Skeletal muscle satellite cell (primary cell): Measurements from ENCODE around the gene FNIP2.

Experiments
- H3K27me3 ChIP-seq: 2 replicates; pipeline ENCODE4 v1.7.0; 2013; ENCODE audit warnings: low read length; ENCODE audit not compliant: control insufficient read depth, insufficient read depth
- H3K36me3 ChIP-seq: 2 replicates; pipeline ENCODE4 v1.7.0; 2013; ENCODE audit warnings: mild to moderate bottlenecking, control low read depth, low read length; ENCODE audit not compliant: insufficient read depth
- H3K4me1 ChIP-seq: 2 replicates; pipeline ENCODE4 v1.7.0; 2013; ENCODE audit warnings: low read length; ENCODE audit not compliant: control insufficient read depth, insufficient read depth
- H3K4me2 ChIP-seq: 2 replicates; pipeline ENCODE4 v1.7.0; 2013; ENCODE audit warnings: mild to moderate bottlenecking, low read length
- H3K4me3 ChIP-seq: 2 replicates; pipeline ENCODE4 v1.7.0; 2013; ENCODE audit warnings: low read length
- H3K9ac ChIP-seq: 2 replicates; pipeline ENCODE4 v1.7.0; 2013; ENCODE audit warnings: mild to moderate bottlenecking, low read depth, low read length, moderate library complexity
- H3K9me3 ChIP-seq: replicated peaks from 2 replicates; pipeline ENCODE4 v1.7.0; 2013; ENCODE audit warnings: mild to moderate bottlenecking, control low read depth, low read length

The FNIP2 gene

GRCh38 chr4:158850800-158851644 is 82.2 kb downstream of the FNIP2 start:
- H3K9me3 ChIP-seq: no peaks in the 10 kb centered on the region
- no peak overlapping the region for H3K4me3 ChIP-seq
- no peaks in the 10 kb centered on the region for H3K27me3 ChIP-seq
- peaks cover 18% of the 10 kb centered on the region for H3K36me3 ChIP-seq
- no peak overlapping the region for H3K4me2 ChIP-seq
- H3K9ac ChIP-seq: no peak overlapping the region
- no peaks in the 10 kb centered on the region for H3K4me1 ChIP-seq

DNA sequence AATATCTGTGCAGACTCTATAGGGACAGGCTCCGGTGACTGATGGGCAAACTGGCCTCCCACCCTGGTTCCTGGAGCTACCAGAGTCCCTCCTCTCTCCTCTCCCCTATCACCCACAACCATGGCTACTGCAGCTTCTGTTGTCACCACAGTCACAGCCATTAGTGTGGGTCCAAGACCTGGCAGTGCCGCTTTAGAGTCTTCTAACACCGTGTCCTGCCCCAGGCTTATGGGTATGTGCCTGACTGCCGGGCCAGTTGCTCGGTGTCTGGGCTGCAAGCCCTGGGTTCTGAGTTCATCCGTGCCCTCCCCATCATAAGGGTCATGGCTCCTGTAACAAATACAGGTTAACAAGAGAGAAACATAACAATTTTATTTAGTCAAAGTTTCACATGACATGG is 85.4 kb downstream of the FNIP2 start:
- H3K9me3 ChIP-seq: no peaks in the 10 kb centered on the region
- peaks cover 5% of the 10 kb centered on the region for H3K36me3 ChIP-seq
- no peak overlapping the region for H3K9ac ChIP-seq
- H3K27me3 ChIP-seq: no peaks in the 10 kb centered on the region
- H3K4me1 ChIP-seq: peaks cover 11% of the 10 kb centered on the region
- no peak overlapping the region for H3K4me3 ChIP-seq
- no peak overlapping the region for H3K4me2 ChIP-seq

DNA sequence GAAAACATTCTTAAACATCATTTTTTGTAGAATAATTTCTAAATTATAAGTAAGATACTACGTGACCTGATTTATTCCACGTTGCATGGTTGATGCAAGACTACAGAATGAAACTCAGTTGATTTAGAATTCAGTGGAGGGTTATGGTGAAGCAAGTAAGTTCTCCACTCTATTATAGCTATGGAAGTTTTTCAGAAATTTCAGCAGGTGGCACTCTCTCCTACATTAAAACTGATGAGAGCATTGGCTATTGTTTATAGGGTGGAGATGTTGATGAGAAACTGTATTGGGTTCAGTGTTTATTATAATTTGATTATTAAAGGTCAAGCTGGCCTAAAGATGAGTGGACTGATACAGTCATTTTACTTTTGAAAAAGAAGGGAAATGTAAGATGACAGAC is 88.0 kb downstream of the FNIP2 start:
- Histone ChIP-seq H3K4me1 (peaks cover 11% of the 10 kb centered on the region), H3K9ac (no peak overlapping the region), H3K9me3 (no peaks in the 10 kb centered on the region), H3K27me3 (no peaks in the 10 kb centered on the region), H3K4me2 (no peak overlapping the region), H3K4me3 (no peak overlapping the region), H3K36me3 (peaks cover 12% of the 10 kb centered on the region)

- Histone ChIP-seq H3K9ac (no peak overlapping the region), H3K36me3 (peaks cover 21% of the 10 kb centered on the region), H3K4me1 (peaks cover 11% of the 10 kb centered on the region), H3K4me2 (no peak overlapping the region), H3K4me3 (no peak overlapping the region), H3K9me3 (no peaks in the 10 kb centered on the region), H3K27me3 (no peaks in the 10 kb centered on the region)
These were observed 89.1 kb downstream of the FNIP2 start for GRCh38 chr4:158857951-158858350.

GRCh38 chr4:158858410-158859199 is 89.8 kb downstream of the FNIP2 start:
- Histone ChIP-seq H3K4me1 (peaks cover 11% of the 10 kb centered on the region), H3K36me3 (peaks cover 26% of the 10 kb centered on the region), H3K4me2 (no peak overlapping the region), H3K9me3 (no peaks in the 10 kb centered on the region), H3K9ac (no peak overlapping the region), H3K4me3 (no peak overlapping the region), H3K27me3 (no peaks in the 10 kb centered on the region)

DNA sequence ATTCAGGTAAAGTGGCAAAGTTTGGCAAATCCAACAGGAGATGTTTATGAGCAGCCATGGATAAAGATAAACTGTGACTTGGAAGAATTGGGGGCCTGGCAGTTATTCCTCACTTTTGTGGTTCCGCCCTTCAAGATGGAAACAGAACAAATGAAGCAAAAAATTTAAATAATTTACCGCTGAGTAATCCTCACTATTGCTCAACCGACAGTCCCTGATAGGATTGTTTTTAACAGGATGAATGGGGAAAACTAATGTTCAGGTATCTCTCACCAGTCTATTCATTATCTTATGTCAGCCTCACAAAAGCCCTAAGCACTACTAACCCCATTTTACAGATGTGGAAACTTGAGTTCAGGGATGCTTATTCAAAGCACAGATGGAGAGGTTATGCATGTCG is 90.8 kb downstream of the FNIP2 start:
- Histone ChIP-seq H3K4me3 (no peak overlapping the region), H3K27me3 (no peaks in the 10 kb centered on the region), H3K4me1 (peaks cover 11% of the 10 kb centered on the region), H3K36me3 (peaks cover 26% of the 10 kb centered on the region), H3K4me2 (no peak overlapping the region), H3K9me3 (no peaks in the 10 kb centered on the region), H3K9ac (no peak overlapping the region)

DNA sequence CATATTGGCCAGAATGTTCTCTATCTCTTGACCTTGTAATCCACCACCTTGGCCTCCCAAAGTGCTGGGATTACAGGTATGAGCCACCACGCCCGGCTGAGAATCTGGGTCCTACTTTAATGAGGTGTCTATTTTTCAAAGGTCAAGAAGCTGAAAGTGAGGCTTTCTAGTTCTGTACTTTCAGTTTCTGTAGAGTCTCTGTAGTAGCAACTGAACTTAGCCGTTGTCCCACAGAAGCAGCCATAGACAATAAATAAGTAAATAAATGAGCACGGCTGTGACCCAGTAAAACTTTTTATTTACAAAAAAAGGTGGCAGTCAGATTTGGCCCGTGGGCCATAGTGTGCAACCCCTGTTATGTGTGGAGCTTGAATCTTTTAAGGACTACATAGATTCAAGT is 92.0 kb downstream of the FNIP2 start:
- no peak overlapping the region for H3K4me3 ChIP-seq
- H3K9ac ChIP-seq: no peak overlapping the region
- H3K36me3 ChIP-seq: peaks cover 26% of the 10 kb centered on the region
- peaks cover 11% of the 10 kb centered on the region for H3K4me1 ChIP-seq
- no peaks in the 10 kb centered on the region for H3K27me3 ChIP-seq
- no peak overlapping the region for H3K4me2 ChIP-seq
- H3K9me3 ChIP-seq: no peaks in the 10 kb centered on the region

DNA sequence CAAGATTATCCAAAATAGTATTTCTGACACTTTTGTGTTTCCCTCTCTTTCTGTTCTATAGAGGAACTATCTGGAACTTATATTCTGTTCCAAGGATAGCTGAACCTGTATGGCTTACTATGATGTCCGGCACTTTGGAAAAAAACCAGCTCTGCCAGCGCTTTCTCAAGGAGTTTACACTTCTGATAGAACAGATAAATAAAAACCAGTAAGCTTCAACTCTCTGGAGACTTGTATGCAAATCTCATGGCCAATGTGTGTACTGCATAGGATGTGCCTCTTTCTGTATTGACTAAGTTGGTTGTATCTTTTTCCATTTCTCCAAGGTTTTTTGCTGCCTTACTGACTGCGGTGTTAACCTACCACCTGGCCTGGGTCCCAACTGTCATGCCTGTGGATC is 92.5 kb downstream of the FNIP2 start:
- Histone ChIP-seq H3K4me2 (no peak overlapping the region), H3K27me3 (no peaks in the 10 kb centered on the region), H3K4me3 (no peak overlapping the region), H3K9ac (no peak overlapping the region), H3K4me1 (peaks cover 11% of the 10 kb centered on the region), H3K9me3 (no peaks in the 10 kb centered on the region), H3K36me3 (peaks cover 26% of the 10 kb centered on the region)

- Histone ChIP-seq H3K4me1 (peaks cover 11% of the 10 kb centered on the region), H3K4me3 (no peak overlapping the region), H3K36me3 (peaks cover 26% of the 10 kb centered on the region), H3K9ac (no peak overlapping the region), H3K4me2 (no peak overlapping the region), H3K9me3 (no peaks in the 10 kb centered on the region), H3K27me3 (no peaks in the 10 kb centered on the region)
These were observed 92.9 kb downstream of the FNIP2 start for GRCh38 chr4:158861766-158862165.

DNA sequence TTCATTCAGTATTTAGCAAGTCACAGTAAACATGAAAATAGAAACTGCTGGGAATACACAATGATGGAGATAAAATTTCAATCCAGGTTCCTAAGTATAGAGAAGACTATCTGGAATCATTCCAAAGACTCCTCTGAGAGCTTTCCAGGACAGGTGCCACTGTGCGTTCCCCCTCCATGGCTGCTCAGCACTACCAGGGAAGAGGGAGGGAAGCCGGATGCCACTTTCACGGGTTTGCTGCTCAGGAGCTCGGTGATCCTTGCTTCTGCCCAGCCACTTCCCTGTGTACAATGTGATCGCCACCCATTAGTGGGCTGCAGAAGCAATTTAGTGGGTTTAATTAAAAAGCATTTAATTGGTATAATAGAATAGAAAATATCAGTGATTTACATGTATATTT is 94.5 kb downstream of the FNIP2 start:
- H3K36me3 ChIP-seq: peaks cover 37% of the 10 kb centered on the region

DNA sequence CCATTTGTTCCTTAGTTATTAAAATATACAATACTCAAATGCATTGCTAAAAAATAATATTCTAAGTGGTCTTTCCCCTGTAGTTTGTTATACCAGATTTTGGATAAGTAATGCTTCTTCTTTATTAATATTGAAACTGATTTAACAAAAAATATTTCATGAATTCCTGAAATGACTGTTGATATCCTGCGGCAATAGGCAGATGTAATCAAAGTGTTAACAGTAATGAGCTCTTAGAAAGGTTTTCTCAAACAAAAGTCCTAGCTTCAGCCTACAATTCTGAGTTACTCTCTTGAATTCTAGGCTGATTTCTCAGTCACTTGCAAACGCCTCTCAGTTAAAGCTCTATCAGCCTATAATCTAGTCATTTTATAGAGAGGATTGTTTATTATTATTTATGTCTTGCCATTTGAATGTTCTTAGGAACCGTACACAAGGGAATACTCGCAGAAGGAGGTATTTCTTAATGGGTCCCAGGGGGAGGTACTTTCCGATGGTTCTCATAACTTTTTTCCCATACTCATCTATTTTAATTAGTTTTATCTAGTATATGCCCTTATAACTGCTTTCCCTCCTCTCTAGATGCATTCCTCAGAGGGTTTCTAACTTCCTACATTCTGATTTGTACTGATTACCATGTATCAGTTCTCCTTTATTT is 96.8 kb downstream of the FNIP2 start:
- Histone ChIP-seq H3K4me1 (no peaks in the 10 kb centered on the region), H3K36me3 (peaks cover 46% of the 10 kb centered on the region), H3K27me3 (no peaks in the 10 kb centered on the region)

More for the DNA sequence above, 94.5 kb downstream of the FNIP2 start:
- Histone ChIP-seq H3K9ac (no peak overlapping the region), H3K27me3 (no peaks in the 10 kb centered on the region), H3K9me3 (no peaks in the 10 kb centered on the region), H3K4me2 (no peak overlapping the region), H3K4me1 (peaks cover 8% of the 10 kb centered on the region), H3K4me3 (no peak overlapping the region)

More for the DNA sequence above, 96.8 kb downstream of the FNIP2 start:
- no peak overlapping the region for H3K4me2 ChIP-seq
- no peak overlapping the region for H3K9ac ChIP-seq
- H3K4me3 ChIP-seq: no peak overlapping the region
- H3K9me3 ChIP-seq: no peaks in the 10 kb centered on the region
